Astrocyte of the spinal cord (primary cell): ENCODE results near the gene DPH1.
"Not testable (repeated sequence)": the region's sequence is repeated elsewhere in the genome, so short reads cannot be mapped to it uniquely, and the experiment has no call there.

Experiments used
- DNase-seq: peaks from one replicate; pipeline ENCODE4 v3.0.0; 2011; ENCODE audit warnings: low read depth, low spot score
- H3K4me3 ChIP-seq: 2 replicates; pipeline ENCODE4 v1.5.1; 2011; ENCODE audit warnings: low read depth, mild to moderate bottlenecking, low read length, moderate library complexity
- in situ Hi-C: cut with HindIII; loops from 2 replicates; pipeline ENCODE4 v1.10.0; 2017; ENCODE audit warnings: low sequenced_read_pairs
- TF ChIP-seq, protein P1 (sequence below): IDR thresholded peaks from 2 replicates; pipeline ENCODE4 v1.5.1; 2012; ENCODE audit warnings: low read depth, mild to moderate bottlenecking, low read length, inconsistent platforms

Gene DPH1

DNA sequence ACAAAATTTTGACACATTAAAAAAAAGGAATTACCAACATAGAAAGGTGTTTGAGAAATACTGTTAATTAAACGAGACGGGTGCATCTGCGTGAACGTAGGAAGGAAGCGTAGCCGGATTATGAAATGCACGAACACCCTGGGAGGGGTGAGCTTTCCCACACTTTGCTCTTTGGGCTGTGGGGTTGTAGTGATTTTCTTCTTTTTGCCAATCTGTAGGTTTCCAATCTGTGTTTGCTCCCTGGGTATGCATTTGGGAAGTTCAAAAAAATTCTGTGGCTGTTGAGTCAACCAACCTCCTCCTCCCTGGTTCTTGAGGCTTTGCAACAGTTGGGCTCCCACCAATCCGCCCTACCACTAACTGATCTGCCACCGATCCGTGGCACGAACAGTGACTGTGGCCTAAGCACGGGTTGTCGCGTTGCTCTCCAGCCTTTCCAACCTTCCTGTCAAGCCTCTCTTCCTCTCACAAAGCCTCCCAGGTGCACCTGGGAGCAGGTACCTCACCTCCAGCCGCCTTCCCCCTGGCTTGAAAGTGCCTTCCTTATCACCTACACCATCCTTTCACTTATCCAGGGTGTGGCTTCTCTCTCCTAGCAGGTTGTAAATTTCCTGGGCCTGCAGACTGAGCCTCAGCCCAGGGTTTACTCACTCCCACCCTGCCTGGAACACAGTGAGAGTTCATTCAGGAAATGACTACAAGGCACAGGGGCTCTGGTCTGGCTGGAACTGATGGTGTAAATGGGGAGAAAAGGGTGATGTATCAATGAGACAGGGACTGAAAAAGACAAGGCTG is 21.4 kb upstream of the DPH1 start:
- DNase-seq = no peak
- TF ChIP-seq, protein P1, sequence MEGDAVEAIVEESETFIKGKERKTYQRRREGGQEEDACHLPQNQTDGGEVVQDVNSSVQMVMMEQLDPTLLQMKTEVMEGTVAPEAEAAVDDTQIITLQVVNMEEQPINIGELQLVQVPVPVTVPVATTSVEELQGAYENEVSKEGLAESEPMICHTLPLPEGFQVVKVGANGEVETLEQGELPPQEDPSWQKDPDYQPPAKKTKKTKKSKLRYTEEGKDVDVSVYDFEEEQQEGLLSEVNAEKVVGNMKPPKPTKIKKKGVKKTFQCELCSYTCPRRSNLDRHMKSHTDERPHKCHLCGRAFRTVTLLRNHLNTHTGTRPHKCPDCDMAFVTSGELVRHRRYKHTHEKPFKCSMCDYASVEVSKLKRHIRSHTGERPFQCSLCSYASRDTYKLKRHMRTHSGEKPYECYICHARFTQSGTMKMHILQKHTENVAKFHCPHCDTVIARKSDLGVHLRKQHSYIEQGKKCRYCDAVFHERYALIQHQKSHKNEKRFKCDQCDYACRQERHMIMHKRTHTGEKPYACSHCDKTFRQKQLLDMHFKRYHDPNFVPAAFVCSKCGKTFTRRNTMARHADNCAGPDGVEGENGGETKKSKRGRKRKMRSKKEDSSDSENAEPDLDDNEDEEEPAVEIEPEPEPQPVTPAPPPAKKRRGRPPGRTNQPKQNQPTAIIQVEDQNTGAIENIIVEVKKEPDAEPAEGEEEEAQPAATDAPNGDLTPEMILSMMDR = no peak
- in situ Hi-C loops = no loop called here
- H3K4me3 ChIP-seq = no peak overlapping the region

DNA sequence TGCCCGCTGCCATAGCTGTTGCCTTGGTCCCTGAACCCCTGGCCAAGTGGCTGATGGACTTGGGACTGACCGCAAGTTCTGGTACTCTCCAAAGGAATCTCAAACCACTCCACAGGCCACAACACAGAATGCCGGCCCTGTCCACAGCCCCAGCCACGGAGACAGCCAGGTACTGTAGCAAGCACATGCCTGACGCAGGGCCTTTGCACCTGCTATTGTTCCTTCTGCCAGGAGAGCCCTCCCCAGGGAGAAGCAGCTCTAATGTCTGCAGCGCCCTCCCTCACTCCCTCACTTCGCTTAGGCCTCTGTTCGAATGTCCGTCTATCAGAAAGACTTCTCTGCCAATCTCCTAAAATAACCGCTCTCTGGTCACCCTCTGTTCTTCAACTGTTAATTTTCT is 20.2 kb upstream of the DPH1 start:
- no peak for DNase-seq
- no peak overlapping the region for H3K4me3 ChIP-seq
- TF ChIP-seq, protein P1 = no peak
- in situ Hi-C loops = no loop called here

DNA sequence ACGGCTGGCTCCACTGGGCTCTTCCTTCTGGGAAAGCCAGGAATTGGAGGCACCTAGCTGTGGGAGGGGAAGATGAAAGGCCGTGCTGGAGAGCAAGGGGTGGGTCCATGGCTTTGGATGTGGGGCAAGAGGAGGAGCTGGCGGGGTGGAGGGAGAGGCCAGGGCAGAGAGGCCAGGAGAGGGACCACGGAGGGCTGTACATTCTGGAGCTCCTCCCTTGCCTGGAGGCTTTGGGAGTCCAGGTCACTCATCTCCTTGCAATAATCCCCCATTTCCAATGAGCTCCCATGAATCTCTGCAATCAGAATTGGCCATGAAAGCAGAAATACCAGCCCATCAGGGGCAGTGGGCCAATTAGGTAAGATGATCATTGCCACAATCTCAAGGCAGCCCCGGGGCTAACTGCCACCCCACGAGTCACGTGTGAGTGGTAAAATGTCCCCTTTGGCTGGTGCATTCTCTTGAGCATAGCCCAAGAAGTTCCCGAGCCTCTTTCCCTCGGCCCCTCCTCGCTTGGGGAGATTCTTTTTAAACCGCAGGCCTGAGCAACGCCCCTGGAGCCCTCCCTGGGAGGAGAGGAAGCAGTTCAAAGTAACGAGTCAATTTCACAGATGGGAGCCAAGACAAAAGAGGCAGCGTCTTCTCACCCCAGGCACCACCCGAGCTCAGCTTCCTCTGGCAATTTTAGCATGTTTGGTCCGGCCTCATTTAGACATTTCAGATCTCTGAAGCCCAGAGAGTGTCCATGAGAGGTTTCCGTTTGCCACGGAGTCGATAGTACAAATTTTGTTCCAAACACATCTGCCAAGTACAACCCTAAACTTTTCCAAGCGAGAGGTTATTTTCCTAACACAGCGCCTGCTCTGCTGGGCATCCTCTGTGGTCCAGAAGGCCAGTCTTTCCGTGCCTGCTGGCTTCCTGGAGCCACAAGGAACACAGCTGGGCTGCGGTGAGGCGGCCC is 18.3 kb upstream of the DPH1 start:
- TF ChIP-seq, protein P1 = no peak
- in situ Hi-C loops = no loop called here
- peak; percentile 66 for DNase-seq
- no peak overlapping the region for H3K4me3 ChIP-seq

DNA sequence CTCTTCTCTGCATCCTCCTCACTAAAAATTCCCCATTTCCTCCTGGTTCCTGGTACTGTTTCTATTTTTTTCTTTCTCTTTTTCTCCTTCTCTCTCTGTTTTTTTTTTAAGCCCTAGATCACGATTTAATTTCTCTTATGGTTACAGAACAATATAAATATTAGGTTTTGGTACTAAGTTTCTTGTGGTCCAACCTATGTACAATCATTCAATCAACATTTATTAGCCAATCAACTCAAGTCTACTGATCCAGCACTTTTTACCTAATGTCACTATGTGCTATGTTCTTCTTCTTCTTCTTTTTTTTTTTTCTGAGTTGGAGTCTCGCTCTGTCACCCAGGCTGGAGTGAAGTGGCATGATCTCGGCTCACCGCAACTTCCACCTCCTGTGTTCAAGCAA is 17.5 kb upstream of the DPH1 start:
- no peak overlapping the region for H3K4me3 ChIP-seq
- TF ChIP-seq, protein P1 = no peak
- DNase-seq = no peak
- in situ Hi-C loops = no loop called here

DNA sequence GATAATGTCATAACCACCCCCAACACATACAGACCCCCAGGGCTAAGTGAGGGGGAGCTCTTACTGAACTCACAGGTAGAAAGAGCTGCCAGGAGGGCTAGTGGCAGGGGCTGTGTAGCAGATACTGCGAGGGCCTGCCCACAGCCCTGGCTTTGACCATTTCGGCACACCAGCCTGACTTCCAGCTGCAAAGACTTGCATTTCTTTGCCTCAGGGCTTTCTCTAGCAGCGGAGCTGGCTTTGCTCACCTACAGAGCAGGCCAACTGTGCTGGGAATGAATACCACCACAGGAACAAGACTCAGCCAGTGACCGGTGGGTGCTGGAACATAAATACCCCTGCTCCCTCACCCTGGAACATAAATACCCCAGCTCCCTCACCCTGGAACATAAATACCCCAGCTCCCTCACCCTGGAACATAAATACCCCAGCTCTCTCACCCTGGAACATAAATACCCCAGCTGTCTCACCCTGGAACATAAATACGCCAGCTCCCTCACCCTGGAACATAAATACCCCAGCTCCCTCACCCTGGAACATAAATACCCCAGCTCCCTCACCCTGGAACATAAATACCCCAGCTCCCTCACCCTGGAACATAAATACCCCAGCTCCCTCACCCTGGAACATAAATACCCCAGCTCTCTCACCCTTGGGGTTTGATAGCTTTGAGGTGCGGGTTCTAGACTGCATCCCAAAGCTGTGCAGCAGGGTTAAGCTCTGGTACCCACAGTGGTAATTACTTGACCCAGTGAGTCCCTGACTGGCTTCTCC is 16.5 kb upstream of the DPH1 start:
- H3K4me3 ChIP-seq, DNase-seq, in situ Hi-C loops: not testable (repeated sequence)

DNA sequence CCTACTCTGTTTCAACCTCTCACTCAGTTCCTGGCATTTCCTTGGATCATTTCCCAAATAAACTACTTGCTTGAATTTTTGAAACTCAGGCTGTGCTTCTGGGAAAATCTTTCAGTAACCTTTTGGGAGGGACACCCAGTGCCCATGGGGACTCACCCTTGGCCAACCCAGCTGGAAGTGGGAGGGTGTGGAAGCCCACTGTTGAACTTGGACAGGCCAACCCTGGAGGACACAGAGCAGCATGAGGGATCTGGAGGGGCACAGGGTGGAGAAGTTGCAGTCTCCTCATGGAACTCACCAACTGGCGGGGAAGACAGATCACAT is 16.0 kb upstream of the DPH1 start:
- no peak for DNase-seq
- in situ Hi-C loops = no loop called here
- no peak overlapping the region for H3K4me3 ChIP-seq
- TF ChIP-seq, protein P1 = no peak
